Activated CD4-positive, alpha-beta memory T cell treated with anti-CD3 and anti-CD28 coated beads for 36 hours (primary cell): Measurements from ENCODE around the gene SIMC1. TPM values are rescaled to one million over a fixed set of nuclear protein-coding genes. Genes with fewer than 3 reads are reported as not detected.

Source experiments
- CTCF ChIA-PET: fragments of 350-600 bp; sonication (Branson Sonifier 250); formaldehyde crosslinking; loops from one replicate; lab custom pipeline; 2021; ENCODE audit warnings: antibody characterized with exemption, inconsistent platforms; lab: Charles Lee
- POLR2A ChIA-PET: fragments of 350-600 bp; sonication (Branson Sonifier 250); formaldehyde crosslinking; loops from one replicate; lab custom pipeline; 2021; ENCODE audit warnings: antibody characterized with exemption; lab: Charles Lee
- DNase-seq: peaks from one replicate; pipeline ENCODE4 v3.0.0-alpha.2; 2020
- H3K27ac Mint-ChIP-seq: one replicate; pipeline ENCODE4 v1.8.0; 2021; ENCODE audit warnings: mixed read lengths
- H3K27me3 Mint-ChIP-seq: one replicate; pipeline ENCODE4 v1.8.0; 2021; ENCODE audit warnings: mixed read lengths
- H3K36me3 Mint-ChIP-seq: one replicate; pipeline ENCODE4 v1.8.0; 2021; ENCODE audit warnings: mixed read lengths
- H3K4me1 Mint-ChIP-seq: one replicate; pipeline ENCODE4 v1.8.0; 2021; ENCODE audit warnings: low read depth, mixed read lengths
- H3K4me3 Mint-ChIP-seq: one replicate; pipeline ENCODE4 v1.8.0; 2021; ENCODE audit warnings: mild to moderate bottlenecking, mixed read lengths
- H3K9me3 Mint-ChIP-seq: one replicate; pipeline ENCODE4 v1.8.0; 2021; ENCODE audit warnings: mixed read lengths
- intact Hi-C: fragments of 100-400 bp; cut with micrococcal nuclease; formaldehyde crosslinking; loops from one replicate; pipeline ENCODE4 v1.15.1; 2023
- total RNA-seq, 2 experiments: library from RNA; stranded (reverse); gene quantifications; one replicate each; pipeline ENCODE4 v1.2.3, GENCODE V29; 2021

SIMC1 gene
- total RNA-seq, 2 experiments from 2014 or later = 24.4 to 26.8 TPM

- peaks cover 38% of the 10 kb centered on the region for H3K4me1 Mint-ChIP-seq
Measured at GRCh38 chr5:176361437-176362232, 123.4 kb downstream of the SIMC1 start, which contains the start of gene KIAA1191. KIAA1191 (minus strand) TSS chr5:176361764; CDS start chr5:176359508, 2,256 bp downstream.

DNA sequence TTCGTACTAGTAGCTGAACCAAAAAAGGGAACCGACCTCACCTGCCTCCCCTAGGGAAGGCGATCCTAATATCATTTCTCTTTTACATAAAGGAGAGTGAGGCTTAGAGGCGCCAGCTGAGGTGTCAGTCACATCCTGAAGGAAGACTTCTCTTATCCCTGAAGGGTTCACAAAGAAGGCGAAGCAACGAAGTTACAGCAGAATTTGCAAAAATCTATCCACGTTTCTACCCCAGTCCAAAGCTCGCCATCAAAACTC, 123.9 kb downstream of the SIMC1 start:
- Mint-ChIP-seq H3K9me3 (no peaks in the 10 kb centered on the region), H3K4me1 (peaks cover 40% of the 10 kb centered on the region), H3K36me3 (peaks cover 18% of the 10 kb centered on the region), H3K27ac (peak overlapping the region; percentile 90), H3K4me3 (peak overlapping the region; percentile 99), H3K27me3 (no peaks in the 10 kb centered on the region)
- no peak for DNase-seq
- ChIA-PET CTCF (interaction anchor here (1.1 to 2.5 kb wide), 5 partner anchors 10 to 632 kb away, joined by 3 to 10 read pairs (median 6); partner anchors contain the start of gene CLTB), POLR2A (interaction anchor here (0.7 to 1.5 kb wide), 4 partner anchors 10 to 176 kb away, joined by 3 to 5 read pairs (median 3); no protein-coding TSS in a partner anchor)
- intact Hi-C loops = loop anchor here (2.0 to 5.0 kb wide), 2 partner anchors 87 to 175 kb away; partner anchors contain the start of genes FAF2 and RNF44

More at GRCh38 chr5:176361437-176362232, 123.4 kb downstream of the SIMC1 start, which contains the start of gene KIAA1191:
- POLR2A ChIA-PET = interaction anchor here (0.7 to 1.5 kb wide), 5 partner anchors 9 to 176 kb away, joined by 3 to 5 read pairs (median 3); partner anchors contain the start of gene CLTB
- H3K27ac Mint-ChIP-seq = peak within 1 kb of the TSS; percentile 90
- no peaks in the 10 kb centered on the region for H3K9me3 Mint-ChIP-seq
- DNase-seq = peak; percentile 97
- peak within 1 kb of the TSS; percentile 99 for H3K4me3 Mint-ChIP-seq
- intact Hi-C loops = loop anchor here (1.0 to 5.0 kb wide), 3 partner anchors 27 to 176 kb away; partner anchors contain the start of genes FAF2, HIGD2A, NOP16 and RNF44
- CTCF ChIA-PET = interaction anchor here (1.1 to 2.5 kb wide), 6 partner anchors 9 to 632 kb away, joined by 3 to 10 read pairs (median 6); partner anchors contain the start of gene CLTB
- H3K36me3 Mint-ChIP-seq = peaks cover 15% of the 10 kb centered on the region
- H3K27me3 Mint-ChIP-seq = no peaks in the 10 kb centered on the region

DNA sequence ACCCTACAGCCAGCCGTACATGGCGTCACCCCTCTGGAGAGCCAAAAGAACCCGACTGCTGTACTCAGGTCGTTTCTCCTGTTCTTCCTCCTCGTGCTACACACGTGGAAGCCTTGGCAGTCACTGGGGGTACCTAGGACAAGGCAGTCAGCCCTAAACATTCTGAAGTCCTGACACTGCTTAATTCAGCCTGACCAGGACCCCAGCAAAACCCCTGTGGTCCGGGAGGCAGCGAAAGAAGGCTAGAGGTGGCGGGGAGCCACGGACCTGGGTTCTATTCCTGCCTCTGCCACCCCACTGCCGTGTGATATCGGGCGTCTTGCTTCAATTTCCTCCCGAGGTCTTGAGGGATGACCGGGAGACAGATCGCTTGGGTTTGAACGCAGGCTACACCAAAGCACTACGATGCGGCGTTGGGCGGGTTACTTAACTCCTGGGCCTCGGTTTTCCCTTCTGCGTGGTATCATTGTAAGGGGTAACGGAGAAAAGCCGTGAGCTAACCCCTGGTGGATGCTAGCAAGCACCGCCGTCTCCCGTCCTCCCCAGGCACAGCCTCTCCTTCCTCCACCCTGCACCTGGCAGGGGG, 126.6 kb downstream of the SIMC1 start:
- ChIA-PET CTCF (no interaction called here), POLR2A (no interaction called here)
- no peaks in the 10 kb centered on the region for H3K9me3 Mint-ChIP-seq
- peak overlapping the region; percentile 18 for H3K27ac Mint-ChIP-seq
- H3K36me3 Mint-ChIP-seq = peaks cover 16% of the 10 kb centered on the region
- peaks cover 26% of the 10 kb centered on the region for H3K4me1 Mint-ChIP-seq
- intact Hi-C loops = loop anchor here (1.0 to 5.0 kb wide), 2 partner anchors 24 to 172 kb away; partner anchors contain the start of gene RNF44
- peak overlapping the region; percentile 73 for H3K4me3 Mint-ChIP-seq
- no peak for DNase-seq
- no peaks in the 10 kb centered on the region for H3K27me3 Mint-ChIP-seq

- Mint-ChIP-seq H3K4me3 (peak within 1 kb of the TSS; percentile 73), H3K27ac (peak within 1 kb of the TSS; percentile 18), H3K36me3 (peaks cover 19% of the 10 kb centered on the region)
Measured at GRCh38 chr5:176365351-176366231, 127.4 kb downstream of the SIMC1 start, which contains the start of gene ARL10. ARL10 (plus strand) TSS chr5:176365487; CDS start chr5:176365564, 77 bp downstream.

GRCh38 chr5:176366232-176366894, 128.1 kb downstream of the SIMC1 start:
- POLR2A ChIA-PET = no interaction called here
- peaks cover 25% of the 10 kb centered on the region for H3K4me1 Mint-ChIP-seq
- no peak for DNase-seq
- peaks cover 22% of the 10 kb centered on the region for H3K36me3 Mint-ChIP-seq
- CTCF ChIA-PET = interaction anchor here (1.6 kb wide), 1 partner anchor 81 kb away, joined by 3 read pairs; no protein-coding TSS in a partner anchor
- intact Hi-C loops = no loop called here
- H3K4me3 Mint-ChIP-seq = peak overlapping the region; percentile 71
- H3K27me3 Mint-ChIP-seq = no peaks in the 10 kb centered on the region
- no peak overlapping the region for H3K27ac Mint-ChIP-seq
- H3K9me3 Mint-ChIP-seq = no peaks in the 10 kb centered on the region

More at GRCh38 chr5:176365351-176366231, 127.4 kb downstream of the SIMC1 start, which contains the start of gene ARL10:
- peak; percentile 70 for DNase-seq
- ChIA-PET CTCF (interaction anchor here (1.6 kb wide), 1 partner anchor 82 kb away, joined by 3 read pairs; no protein-coding TSS in a partner anchor), POLR2A (no interaction called here)
- Mint-ChIP-seq H3K9me3 (no peaks in the 10 kb centered on the region), H3K27me3 (no peaks in the 10 kb centered on the region), H3K4me1 (peaks cover 25% of the 10 kb centered on the region)
- intact Hi-C loops = loop anchor here (1.0 kb wide), 1 partner anchor 24 kb away; no protein-coding TSS in a partner anchor

DNA sequence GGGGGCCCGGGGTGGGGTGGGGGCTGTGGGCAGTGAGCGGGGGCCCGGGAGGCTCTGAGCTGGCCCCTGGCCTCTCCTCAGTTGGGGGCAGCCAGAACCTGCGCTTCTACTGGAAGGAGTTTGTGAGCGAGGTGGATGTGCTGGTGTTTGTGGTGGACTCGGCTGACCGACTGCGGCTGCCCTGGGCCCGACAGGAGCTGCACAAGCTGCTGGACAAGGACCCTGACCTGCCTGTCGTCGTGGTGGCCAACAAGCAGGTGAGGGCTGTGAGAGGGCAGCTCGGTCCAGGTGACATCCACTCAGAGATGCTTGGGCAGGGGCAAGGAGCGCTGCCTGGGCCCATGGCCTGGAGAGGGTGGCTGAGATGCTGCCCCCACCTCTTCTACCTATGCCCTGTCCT, 130.5 kb downstream of the SIMC1 start:
- H3K27ac Mint-ChIP-seq = no peak overlapping the region
- no peaks in the 10 kb centered on the region for H3K9me3 Mint-ChIP-seq
- H3K4me3 Mint-ChIP-seq = no peak overlapping the region
- peaks cover 24% of the 10 kb centered on the region for H3K36me3 Mint-ChIP-seq
- DNase-seq = no peak
- POLR2A ChIA-PET = interaction anchor here (1.0 kb wide), 1 partner anchor 19 kb away, joined by 3 read pairs; no protein-coding TSS in a partner anchor
- CTCF ChIA-PET = no interaction called here
- H3K4me1 Mint-ChIP-seq = peaks cover 15% of the 10 kb centered on the region
- H3K27me3 Mint-ChIP-seq = no peaks in the 10 kb centered on the region
- intact Hi-C loops = no loop called here

DNA sequence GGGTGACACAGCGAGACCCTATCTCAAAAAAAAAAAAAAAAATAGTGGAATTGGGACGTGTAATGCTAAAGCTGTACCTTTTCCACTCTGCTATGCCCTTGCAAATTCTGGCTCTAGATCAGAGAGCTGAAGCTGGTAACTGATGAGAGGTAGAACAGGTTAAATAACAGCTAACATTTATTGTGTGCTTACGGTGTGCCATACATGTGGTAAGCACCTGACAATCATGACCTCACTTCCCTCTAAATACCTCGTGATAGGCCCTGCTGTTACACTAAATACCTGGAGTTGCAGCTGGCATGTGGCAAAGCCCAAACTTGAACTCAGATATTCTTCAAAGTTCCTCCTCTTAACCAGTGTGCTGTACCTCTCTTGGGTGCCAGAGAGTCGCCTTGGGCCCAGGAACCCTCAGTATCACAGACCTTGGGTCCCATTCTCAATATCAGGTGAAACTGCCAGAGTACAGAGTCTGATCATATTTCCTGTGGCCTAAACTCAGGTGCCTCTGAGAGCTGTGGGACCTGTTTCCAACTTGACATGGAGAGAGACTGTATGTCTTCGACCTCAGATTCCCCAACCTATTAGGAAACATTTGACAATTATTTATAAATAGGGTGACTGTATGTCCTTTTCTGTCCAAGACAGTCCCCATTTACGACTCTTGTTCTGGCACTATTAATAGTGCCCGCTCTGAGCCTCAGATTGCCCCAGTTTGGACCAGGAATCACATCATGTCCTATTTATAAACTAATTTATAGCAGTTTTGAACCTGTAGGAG, 131.9 kb downstream of the SIMC1 start:
- Mint-ChIP-seq H3K27me3 (no peaks in the 10 kb centered on the region), H3K4me3 (no peak overlapping the region), H3K4me1 (peaks cover 7% of the 10 kb centered on the region), H3K9me3 (no peaks in the 10 kb centered on the region), H3K36me3 (peaks cover 24% of the 10 kb centered on the region), H3K27ac (no peak overlapping the region)
- no peak for DNase-seq
- intact Hi-C loops = no loop called here
- ChIA-PET CTCF (interaction anchor here (0.7 kb wide), 1 partner anchor 23 kb away, joined by 3 read pairs; no protein-coding TSS in a partner anchor), POLR2A (interaction anchor here (1.6 kb wide), 1 partner anchor 12 kb away, joined by 5 read pairs; no protein-coding TSS in a partner anchor)

GRCh38 chr5:176371621-176372539, 133.7 kb downstream of the SIMC1 start:
- ChIA-PET POLR2A (no interaction called here), CTCF (interaction anchor here (1.3 kb wide), 1 partner anchor 10 kb away, joined by 3 read pairs; the partner anchor contains the start of gene KIAA1191)
- H3K9me3 Mint-ChIP-seq = no peaks in the 10 kb centered on the region
- intact Hi-C loops = no loop called here
- H3K27me3 Mint-ChIP-seq = no peaks in the 10 kb centered on the region
- no peak overlapping the region for H3K27ac Mint-ChIP-seq
- H3K36me3 Mint-ChIP-seq = peaks cover 20% of the 10 kb centered on the region
- H3K4me1 Mint-ChIP-seq = no peaks in the 10 kb centered on the region
- no peak for DNase-seq
- no peak overlapping the region for H3K4me3 Mint-ChIP-seq

- no peak for DNase-seq
- intact Hi-C loops = no loop called here
- CTCF ChIA-PET = interaction anchor here (1.3 kb wide), 1 partner anchor 11 kb away, joined by 3 read pairs; the partner anchor contains the start of gene KIAA1191
- Mint-ChIP-seq H3K27me3 (no peaks in the 10 kb centered on the region), H3K4me3 (no peak overlapping the region), H3K4me1 (no peaks in the 10 kb centered on the region), H3K9me3 (no peaks in the 10 kb centered on the region), H3K36me3 (peaks cover 9% of the 10 kb centered on the region), H3K27ac (no peak overlapping the region)
- POLR2A ChIA-PET = no interaction called here
Measured at GRCh38 chr5:176373100-176373818, 135.0 kb downstream of the SIMC1 start.
